ENCODE measurements around the gene ZBTB21. TPM values are rescaled to one million over a fixed set of nuclear protein-coding genes. Genes with fewer than 3 reads are reported as not detected.

The ZBTB21 gene
- total and polyA plus RNA-seq, 9 of the 15 experiments (the other 6 are each of a cell fraction or from before 2014, with no cell fraction given) = 2.2 to 15.2 (median 8.7) TPM

DNA sequence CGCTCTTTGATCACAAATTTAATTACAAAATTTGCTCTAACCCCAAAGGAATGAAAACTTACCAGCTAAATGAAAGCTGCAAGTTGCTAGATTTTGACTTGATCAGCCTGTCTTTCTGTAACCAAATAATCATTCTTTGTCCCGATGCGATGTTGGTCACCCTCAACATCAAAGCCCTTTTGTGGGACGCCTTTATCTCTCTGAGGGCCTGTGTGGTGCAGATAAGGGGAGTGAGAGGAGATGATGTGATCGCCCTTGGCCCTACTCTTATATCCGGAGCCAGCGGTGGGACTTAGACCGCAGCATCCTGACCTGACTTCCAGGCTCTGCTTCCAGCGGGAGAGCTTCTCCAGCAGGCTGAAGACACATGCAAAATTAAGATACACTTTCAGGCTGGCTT lies 41.6 kb upstream of the ZBTB21 start (continued):
- TF ChIP-seq, protein P1, sequence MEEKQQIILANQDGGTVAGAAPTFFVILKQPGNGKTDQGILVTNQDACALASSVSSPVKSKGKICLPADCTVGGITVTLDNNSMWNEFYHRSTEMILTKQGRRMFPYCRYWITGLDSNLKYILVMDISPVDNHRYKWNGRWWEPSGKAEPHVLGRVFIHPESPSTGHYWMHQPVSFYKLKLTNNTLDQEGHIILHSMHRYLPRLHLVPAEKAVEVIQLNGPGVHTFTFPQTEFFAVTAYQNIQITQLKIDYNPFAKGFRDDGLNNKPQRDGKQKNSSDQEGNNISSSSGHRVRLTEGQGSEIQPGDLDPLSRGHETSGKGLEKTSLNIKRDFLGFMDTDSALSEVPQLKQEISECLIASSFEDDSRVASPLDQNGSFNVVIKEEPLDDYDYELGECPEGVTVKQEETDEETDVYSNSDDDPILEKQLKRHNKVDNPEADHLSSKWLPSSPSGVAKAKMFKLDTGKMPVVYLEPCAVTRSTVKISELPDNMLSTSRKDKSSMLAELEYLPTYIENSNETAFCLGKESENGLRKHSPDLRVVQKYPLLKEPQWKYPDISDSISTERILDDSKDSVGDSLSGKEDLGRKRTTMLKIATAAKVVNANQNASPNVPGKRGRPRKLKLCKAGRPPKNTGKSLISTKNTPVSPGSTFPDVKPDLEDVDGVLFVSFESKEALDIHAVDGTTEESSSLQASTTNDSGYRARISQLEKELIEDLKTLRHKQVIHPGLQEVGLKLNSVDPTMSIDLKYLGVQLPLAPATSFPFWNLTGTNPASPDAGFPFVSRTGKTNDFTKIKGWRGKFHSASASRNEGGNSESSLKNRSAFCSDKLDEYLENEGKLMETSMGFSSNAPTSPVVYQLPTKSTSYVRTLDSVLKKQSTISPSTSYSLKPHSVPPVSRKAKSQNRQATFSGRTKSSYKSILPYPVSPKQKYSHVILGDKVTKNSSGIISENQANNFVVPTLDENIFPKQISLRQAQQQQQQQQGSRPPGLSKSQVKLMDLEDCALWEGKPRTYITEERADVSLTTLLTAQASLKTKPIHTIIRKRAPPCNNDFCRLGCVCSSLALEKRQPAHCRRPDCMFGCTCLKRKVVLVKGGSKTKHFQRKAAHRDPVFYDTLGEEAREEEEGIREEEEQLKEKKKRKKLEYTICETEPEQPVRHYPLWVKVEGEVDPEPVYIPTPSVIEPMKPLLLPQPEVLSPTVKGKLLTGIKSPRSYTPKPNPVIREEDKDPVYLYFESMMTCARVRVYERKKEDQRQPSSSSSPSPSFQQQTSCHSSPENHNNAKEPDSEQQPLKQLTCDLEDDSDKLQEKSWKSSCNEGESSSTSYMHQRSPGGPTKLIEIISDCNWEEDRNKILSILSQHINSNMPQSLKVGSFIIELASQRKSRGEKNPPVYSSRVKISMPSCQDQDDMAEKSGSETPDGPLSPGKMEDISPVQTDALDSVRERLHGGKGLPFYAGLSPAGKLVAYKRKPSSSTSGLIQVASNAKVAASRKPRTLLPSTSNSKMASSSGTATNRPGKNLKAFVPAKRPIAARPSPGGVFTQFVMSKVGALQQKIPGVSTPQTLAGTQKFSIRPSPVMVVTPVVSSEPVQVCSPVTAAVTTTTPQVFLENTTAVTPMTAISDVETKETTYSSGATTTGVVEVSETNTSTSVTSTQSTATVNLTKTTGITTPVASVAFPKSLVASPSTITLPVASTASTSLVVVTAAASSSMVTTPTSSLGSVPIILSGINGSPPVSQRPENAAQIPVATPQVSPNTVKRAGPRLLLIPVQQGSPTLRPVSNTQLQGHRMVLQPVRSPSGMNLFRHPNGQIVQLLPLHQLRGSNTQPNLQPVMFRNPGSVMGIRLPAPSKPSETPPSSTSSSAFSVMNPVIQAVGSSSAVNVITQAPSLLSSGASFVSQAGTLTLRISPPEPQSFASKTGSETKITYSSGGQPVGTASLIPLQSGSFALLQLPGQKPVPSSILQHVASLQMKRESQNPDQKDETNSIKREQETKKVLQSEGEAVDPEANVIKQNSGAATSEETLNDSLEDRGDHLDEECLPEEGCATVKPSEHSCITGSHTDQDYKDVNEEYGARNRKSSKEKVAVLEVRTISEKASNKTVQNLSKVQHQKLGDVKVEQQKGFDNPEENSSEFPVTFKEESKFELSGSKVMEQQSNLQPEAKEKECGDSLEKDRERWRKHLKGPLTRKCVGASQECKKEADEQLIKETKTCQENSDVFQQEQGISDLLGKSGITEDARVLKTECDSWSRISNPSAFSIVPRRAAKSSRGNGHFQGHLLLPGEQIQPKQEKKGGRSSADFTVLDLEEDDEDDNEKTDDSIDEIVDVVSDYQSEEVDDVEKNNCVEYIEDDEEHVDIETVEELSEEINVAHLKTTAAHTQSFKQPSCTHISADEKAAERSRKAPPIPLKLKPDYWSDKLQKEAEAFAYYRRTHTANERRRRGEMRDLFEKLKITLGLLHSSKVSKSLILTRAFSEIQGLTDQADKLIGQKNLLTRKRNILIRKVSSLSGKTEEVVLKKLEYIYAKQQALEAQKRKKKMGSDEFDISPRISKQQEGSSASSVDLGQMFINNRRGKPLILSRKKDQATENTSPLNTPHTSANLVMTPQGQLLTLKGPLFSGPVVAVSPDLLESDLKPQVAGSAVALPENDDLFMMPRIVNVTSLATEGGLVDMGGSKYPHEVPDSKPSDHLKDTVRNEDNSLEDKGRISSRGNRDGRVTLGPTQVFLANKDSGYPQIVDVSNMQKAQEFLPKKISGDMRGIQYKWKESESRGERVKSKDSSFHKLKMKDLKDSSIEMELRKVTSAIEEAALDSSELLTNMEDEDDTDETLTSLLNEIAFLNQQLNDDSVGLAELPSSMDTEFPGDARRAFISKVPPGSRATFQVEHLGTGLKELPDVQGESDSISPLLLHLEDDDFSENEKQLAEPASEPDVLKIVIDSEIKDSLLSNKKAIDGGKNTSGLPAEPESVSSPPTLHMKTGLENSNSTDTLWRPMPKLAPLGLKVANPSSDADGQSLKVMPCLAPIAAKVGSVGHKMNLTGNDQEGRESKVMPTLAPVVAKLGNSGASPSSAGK (IDR thresholded peaks at IDR 0.05) = no peak
- TF ChIP-seq CHD2 (IDR thresholded peaks at IDR 0.05; ENCODE audit: low read depth, low read length) (no peak), MYC (IDR thresholded peaks at IDR 0.05; ENCODE audit: low read depth, low read length) (peak; percentile 38; the same call in 1 of the 2 replicates), MYC (CRISPR knock-in tag; IDR thresholded peaks at IDR 0.05; ENCODE audit: borderline replicate concordance, low read depth) (no peak), PML (IDR thresholded peaks at IDR 0.05; ENCODE audit: low read length) (peak; percentile 82), TCF7L2 (IDR thresholded peaks at IDR 0.05; ENCODE audit: low read depth, low read length) (peak; percentile 81), RHOXF2B (CRISPR knock-in tag; conservative IDR thresholded peaks at IDR 0.05) (no peak), ZNF586 (CRISPR knock-in tag; conservative IDR thresholded peaks at IDR 0.05) (no peak), ARID2 (IDR thresholded peaks at IDR 0.05) (no peak), PTRF (tag; IDR thresholded peaks at IDR 0.05) (no peak), ZNF644 (tag; IDR thresholded peaks at IDR 0.05; ENCODE audit: low read depth) (peak; percentile 46; the same call in 1 of the 2 replicates), KDM4B (IDR thresholded peaks at IDR 0.05; ENCODE audit: borderline replicate concordance in 2 of 2, low read depth in 1 of 2) (no peak), GABPA (tag; conservative IDR thresholded peaks at IDR 0.05; ENCODE audit: low read depth) (no peak), ZNF507 (tag; conservative IDR thresholded peaks at IDR 0.05) (no peak), MYBL2 (IDR thresholded peaks at IDR 0.05; ENCODE audit: low read depth) (no peak), MYBL2 (CRISPR knock-in tag; IDR thresholded peaks at IDR 0.05; ENCODE audit: borderline replicate concordance) (no peak), CXXC5 (CRISPR knock-in tag; IDR thresholded peaks at IDR 0.05) (peak; percentile 81), RBM39 (optimal IDR thresholded peaks at IDR 0.05; ENCODE audit: low read depth, low read length) (no peak), RB1 (IDR thresholded peaks at IDR 0.05; ENCODE audit: low read depth) (no peak), ZC3H8 (IDR thresholded peaks at IDR 0.05) (no peak), ZNF764 (CRISPR knock-in tag; IDR thresholded peaks at IDR 0.05; ENCODE audit: low read depth) (no peak)

Measured in K562 (cell line).